ENCODE results near the gene MYT1. TPM values are rescaled to one million over a fixed set of nuclear protein-coding genes. Genes with fewer than 3 reads are reported as not detected.

Gene MYT1
- total and polyA plus RNA-seq, 2 of the 13 experiments (the other 11 are each of a cell fraction or from before 2014, with no cell fraction given): 0.58 to 2.5 TPM

DNA sequence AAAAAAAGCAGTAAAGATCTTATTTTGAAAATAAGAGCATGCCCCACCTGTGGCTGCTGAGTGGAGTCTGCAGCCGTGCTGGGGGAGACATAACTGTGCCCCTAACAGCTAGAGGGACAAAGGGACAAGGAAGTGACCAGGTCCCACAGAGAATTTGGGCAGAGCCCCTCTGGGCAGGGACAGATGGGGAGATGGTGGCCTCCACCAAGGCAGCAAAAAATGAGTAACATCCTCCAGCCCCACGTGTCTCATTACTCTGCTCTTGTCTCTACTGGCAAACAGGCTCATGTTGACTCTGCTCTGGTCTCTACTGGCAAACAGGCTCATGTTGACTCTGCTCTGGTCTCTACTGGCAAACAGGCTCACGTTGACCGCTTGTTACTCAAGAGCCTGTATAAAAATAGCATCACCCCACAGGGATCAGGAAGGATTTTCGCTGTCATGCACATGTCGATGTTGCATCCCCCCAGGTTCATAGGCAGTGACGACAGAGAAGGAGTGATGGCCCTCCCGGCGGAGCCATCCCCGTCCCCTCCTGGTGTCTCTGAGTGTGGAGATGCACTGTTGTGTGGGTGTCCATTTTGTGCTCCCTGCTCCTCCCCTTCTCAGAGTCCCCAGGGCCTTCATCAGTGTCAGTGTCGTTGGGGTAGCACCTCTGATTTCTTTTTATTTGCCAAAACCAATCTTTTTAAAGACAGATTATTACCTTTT, 74.0 kb downstream of the MYT1 start (continued):
- TF ChIP-seq, protein P1, sequence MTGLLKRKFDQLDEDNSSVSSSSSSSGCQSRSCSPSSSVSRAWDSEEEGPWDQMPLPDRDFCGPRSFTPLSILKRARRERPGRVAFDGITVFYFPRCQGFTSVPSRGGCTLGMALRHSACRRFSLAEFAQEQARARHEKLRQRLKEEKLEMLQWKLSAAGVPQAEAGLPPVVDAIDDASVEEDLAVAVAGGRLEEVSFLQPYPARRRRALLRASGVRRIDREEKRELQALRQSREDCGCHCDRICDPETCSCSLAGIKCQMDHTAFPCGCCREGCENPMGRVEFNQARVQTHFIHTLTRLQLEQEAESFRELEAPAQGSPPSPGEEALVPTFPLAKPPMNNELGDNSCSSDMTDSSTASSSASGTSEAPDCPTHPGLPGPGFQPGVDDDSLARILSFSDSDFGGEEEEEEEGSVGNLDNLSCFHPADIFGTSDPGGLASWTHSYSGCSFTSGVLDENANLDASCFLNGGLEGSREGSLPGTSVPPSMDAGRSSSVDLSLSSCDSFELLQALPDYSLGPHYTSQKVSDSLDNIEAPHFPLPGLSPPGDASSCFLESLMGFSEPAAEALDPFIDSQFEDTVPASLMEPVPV (CRISPR knock-in tag; IDR thresholded peaks at IDR 0.05): no peak
- TF ChIP-seq, protein P2, sequence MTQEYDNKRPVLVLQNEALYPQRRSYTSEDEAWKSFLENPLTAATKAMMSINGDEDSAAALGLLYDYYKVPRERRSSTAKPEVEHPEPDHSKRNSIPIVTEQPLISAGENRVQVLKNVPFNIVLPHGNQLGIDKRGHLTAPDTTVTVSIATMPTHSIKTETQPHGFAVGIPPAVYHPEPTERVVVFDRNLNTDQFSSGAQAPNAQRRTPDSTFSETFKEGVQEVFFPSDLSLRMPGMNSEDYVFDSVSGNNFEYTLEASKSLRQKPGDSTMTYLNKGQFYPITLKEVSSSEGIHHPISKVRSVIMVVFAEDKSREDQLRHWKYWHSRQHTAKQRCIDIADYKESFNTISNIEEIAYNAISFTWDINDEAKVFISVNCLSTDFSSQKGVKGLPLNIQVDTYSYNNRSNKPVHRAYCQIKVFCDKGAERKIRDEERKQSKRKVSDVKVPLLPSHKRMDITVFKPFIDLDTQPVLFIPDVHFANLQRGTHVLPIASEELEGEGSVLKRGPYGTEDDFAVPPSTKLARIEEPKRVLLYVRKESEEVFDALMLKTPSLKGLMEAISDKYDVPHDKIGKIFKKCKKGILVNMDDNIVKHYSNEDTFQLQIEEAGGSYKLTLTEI (CRISPR knock-in tag; conservative IDR thresholded peaks at IDR 0.05): no peak
- TF ChIP-seq SNAPC2 (CRISPR knock-in tag; IDR thresholded peaks at IDR 0.05) (no peak), RBAK (CRISPR knock-in tag; IDR thresholded peaks at IDR 0.05) (no peak), MXI1 (IDR thresholded peaks at IDR 0.05; ENCODE audit: borderline replicate concordance, low read depth, low read length) (peak; percentile 84; the same call in 1 of the 3 replicates), SMAD9 (CRISPR knock-in tag; IDR thresholded peaks at IDR 0.05) (no peak; the same call in 1 of the 2 replicates), MED1 (CRISPR knock-in tag; IDR thresholded peaks at IDR 0.05) (peak; percentile 84), REL (CRISPR knock-in tag; conservative IDR thresholded peaks at IDR 0.05) (no peak)
- TF ChIP-seq, protein P3, sequence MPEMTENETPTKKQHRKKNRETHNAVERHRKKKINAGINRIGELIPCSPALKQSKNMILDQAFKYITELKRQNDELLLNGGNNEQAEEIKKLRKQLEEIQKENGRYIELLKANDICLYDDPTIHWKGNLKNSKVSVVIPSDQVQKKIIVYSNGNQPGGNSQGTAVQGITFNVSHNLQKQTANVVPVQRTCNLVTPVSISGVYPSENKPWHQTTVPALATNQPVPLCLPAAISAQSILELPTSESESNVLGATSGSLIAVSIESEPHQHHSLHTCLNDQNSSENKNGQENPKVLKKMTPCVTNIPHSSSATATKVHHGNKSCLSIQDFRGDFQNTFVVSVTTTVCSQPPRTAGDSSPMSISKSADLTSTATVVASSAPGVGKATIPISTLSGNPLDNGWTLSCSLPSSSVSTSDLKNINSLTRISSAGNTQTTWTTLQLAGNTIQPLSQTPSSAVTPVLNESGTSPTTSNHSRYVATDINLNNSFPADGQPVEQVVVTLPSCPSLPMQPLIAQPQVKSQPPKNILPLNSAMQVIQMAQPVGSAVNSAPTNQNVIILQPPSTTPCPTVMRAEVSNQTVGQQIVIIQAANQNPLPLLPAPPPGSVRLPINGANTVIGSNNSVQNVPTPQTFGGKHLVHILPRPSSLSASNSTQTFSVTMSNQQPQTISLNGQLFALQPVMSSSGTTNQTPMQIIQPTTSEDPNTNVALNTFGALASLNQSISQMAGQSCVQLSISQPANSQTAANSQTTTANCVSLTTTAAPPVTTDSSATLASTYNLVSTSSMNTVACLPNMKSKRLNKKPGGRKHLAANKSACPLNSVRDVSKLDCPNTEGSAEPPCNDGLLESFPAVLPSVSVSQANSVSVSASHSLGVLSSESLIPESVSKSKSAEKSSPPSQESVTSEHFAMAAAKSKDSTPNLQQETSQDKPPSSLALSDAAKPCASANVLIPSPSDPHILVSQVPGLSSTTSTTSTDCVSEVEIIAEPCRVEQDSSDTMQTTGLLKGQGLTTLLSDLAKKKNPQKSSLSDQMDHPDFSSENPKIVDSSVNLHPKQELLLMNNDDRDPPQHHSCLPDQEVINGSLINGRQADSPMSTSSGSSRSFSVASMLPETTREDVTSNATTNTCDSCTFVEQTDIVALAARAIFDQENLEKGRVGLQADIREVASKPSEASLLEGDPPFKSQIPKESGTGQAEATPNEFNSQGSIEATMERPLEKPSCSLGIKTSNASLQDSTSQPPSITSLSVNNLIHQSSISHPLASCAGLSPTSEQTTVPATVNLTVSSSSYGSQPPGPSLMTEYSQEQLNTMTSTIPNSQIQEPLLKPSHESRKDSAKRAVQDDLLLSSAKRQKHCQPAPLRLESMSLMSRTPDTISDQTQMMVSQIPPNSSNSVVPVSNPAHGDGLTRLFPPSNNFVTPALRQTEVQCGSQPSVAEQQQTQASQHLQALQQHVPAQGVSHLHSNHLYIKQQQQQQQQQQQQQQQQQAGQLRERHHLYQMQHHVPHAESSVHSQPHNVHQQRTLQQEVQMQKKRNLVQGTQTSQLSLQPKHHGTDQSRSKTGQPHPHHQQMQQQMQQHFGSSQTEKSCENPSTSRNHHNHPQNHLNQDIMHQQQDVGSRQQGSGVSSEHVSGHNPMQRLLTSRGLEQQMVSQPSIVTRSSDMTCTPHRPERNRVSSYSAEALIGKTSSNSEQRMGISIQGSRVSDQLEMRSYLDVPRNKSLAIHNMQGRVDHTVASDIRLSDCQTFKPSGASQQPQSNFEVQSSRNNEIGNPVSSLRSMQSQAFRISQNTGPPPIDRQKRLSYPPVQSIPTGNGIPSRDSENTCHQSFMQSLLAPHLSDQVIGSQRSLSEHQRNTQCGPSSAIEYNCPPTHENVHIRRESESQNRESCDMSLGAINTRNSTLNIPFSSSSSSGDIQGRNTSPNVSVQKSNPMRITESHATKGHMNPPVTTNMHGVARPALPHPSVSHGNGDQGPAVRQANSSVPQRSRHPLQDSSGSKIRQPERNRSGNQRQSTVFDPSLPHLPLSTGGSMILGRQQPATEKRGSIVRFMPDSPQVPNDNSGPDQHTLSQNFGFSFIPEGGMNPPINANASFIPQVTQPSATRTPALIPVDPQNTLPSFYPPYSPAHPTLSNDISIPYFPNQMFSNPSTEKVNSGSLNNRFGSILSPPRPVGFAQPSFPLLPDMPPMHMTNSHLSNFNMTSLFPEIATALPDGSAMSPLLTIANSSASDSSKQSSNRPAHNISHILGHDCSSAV (CRISPR knock-in tag; IDR thresholded peaks at IDR 0.05; ENCODE audit: borderline replicate concordance): no peak
- TF ChIP-seq, protein P4, sequence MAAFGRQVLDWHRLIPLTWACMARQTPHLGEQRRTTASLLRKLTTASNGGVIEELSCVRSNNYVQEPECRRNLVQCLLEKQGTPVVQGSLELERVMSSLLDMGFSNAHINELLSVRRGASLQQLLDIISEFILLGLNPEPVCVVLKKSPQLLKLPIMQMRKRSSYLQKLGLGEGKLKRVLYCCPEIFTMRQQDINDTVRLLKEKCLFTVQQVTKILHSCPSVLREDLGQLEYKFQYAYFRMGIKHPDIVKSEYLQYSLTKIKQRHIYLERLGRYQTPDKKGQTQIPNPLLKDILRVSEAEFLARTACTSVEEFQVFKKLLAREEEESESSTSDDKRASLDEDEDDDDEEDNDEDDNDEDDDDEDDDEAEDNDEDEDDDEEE (CRISPR knock-in tag; IDR thresholded peaks at IDR 0.05): no peak

Measured in HepG2 (cell line).